HG03565 (cell line): Measurements from ENCODE around the gene MIAT.
"Not testable (repeated sequence)": the region's sequence is repeated elsewhere in the genome, so short reads cannot be mapped to it uniquely, and the experiment has no call there.

ENCODE experiments used
- ATAC-seq: cut with Tn5 transposase; IDR thresholded peaks from one replicate; pipeline ENCODE4 v1.9.1; 2021; ENCODE audit warnings: mild to moderate bottlenecking, moderate library complexity; ENCODE audit not compliant: unreplicated experiment

Gene MIAT

DNA sequence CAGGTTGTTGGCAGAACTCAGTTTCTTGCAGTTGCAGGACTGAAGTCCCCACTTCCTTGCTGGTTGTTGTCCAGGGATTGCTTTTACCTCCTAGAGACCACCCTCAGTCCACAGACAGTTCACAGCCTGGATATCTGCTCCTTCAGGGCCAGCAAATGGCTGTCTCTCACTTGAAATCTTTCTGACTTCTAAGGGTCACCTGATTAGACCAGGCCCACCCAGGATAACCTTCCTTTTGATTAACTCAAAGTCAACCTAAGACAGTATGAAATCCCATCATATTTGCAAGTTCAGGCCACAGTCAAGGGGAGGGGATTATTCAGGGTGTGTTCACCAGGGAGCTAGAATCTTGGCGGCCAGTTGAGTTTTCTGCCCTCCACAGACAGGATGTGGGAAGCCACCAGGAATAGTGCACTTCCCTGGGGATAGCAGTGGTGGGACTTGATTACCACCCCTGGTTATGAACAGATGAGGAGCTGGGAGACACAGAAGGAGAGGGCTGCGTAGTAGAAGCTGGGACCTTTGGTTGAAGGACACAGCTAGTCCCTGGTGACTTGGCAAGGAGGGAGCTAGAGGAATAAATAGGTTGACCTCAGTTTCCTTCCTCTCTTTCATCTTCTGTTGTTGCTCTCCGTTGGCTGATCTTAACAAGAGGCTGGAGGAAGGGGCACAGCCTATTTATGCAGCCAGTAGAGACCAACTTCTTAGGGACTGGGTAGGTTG lies 33.4 kb downstream of the MIAT start:
- no peak for ATAC-seq

- no peak for ATAC-seq
Observed at GRCh38 chr22:26691377-26691716, 34.0 kb downstream of the MIAT start.

- no peak for ATAC-seq
Observed at GRCh38 chr22:26692215-26692614, 34.8 kb downstream of the MIAT start.

- ATAC-seq, result no peak
Observed at GRCh38 chr22:26697151-26697550, 39.8 kb downstream of the MIAT start.

- ATAC-seq, result no peak
Observed at GRCh38 chr22:26700462-26700861, 43.1 kb downstream of the MIAT start.

- ATAC-seq, result no peak
Observed at GRCh38 chr22:26700886-26701285, 43.5 kb downstream of the MIAT start.

DNA sequence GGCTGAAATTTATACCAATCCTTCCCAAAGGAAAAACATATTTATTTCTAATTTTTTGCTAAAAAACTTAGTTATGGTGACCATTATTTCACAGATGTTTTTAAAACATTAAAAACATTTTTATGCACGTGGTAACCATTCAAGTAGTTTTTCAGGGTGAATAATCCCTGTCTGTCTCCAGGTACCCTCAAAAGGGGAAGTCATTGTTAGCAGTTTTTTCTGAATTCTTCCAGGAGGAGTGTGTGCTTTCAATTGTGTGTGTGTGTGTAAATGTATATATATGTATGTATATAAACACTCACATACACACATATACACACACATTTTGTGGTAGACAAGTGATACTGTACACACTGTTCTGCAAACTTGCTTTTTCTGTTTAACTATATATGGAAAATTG lies 43.9 kb downstream of the MIAT start:
- no peak for ATAC-seq

DNA sequence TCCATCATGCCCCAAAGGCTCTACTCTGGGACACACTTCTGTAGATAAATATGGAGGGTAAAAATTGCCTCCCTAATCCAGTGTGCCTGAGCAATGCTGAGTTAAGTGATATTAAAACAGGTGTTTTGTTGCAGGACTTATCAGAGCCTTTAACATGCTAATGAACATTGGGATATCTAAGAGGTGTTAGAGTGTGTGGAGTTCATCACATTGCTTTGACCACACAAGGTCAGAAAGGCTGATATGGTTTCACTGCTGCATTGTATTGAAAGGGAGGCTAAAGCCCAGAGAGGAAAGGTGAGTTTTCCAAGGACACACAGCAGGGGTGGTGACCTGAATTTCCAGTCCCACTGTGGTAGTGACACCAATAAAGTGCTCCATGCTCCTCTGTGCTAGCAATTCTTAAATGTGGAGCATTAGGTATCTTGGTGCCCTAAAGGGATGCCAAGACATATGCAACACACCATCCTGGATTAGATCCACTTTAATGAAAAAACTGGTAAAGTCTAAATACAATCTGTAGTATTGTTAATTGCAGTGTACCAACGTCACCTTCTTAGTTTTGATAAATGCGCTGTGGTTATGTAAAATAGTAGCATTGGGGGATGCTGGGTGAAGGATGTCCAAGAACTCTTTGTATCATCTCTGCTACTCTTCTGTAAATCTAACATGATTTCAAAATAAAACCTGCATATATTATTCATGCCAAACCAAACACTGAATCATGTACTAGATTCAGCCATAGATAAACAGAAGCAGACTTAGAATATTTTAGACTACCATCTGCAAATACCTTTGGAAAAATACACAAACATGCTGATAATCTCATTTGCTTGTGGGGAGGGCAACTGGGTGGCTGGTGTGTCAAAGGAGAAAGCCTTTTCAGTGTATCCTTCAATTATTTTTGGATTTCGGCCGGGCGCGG lies 45.8 kb downstream of the MIAT start:
- no peak for ATAC-seq

DNA sequence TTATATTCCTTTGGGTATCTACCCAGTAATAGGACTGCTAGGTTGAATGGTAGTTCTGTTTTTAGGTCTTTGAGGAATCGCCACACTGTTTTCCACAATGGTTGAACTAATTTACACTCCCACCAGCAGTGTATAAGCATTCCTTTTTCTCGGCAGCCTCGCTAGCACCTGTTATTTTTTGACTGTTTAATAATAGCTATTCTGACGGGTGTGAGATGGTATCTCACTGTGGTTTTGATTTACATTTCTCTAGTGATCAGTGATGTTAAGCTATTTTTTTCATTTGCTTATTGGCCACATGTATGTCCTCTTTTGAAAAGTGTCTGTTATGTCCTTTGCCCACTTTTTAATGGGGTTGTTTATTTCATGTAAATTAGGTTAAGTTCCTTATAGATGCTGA lies 48.0 kb downstream of the MIAT start:
- ATAC-seq, result not testable (repeated sequence)

GRCh38 chr22:26707090-26707489 lies 49.7 kb downstream of the MIAT start:
- ATAC-seq, result no peak

DNA sequence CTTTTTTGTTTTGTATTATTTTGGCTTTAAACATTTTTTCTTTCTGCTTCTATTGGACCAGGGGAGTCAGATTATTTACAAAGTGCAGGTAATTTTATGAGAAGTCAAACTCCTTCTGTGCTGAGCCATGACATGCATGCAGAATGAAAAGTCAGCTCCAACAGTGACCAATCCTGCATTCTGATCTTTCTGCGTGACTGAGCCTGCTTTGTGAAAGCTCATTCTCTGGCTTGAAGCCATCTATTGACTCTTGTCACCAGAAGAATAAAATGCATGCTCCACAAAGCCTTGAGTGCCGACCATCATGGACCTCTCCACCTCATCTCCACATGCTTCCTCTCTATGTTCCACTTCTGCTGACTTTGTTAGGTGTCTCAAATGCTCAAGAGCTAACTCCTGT lies 50.2 kb downstream of the MIAT start:
- no peak for ATAC-seq

- ATAC-seq, result no peak
Observed at GRCh38 chr22:26708256-26709009, 51.0 kb downstream of the MIAT start.

GRCh38 chr22:26709617-26710390 lies 52.4 kb downstream of the MIAT start:
- ATAC-seq, result no peak

GRCh38 chr22:26711205-26711963 lies 54.0 kb downstream of the MIAT start:
- no peak for ATAC-seq

DNA sequence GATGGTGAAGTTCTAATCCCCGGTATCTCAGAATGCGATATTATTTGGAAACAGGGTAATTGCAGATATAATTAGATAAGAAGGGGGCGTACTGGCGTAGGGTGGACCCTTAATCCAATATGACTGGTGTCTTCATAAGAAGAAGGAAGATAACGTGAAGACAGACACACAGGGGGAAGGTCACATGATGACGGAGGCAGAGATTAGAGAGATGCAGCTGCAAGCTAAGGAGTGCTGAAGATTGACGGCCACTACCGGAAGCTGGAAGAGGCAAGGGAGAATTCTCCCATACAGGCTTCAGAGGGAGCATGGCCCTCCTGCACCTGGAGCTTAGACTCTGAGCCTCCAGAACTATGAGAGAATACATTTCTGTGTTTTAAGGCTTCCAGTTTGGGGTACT lies 54.8 kb downstream of the MIAT start:
- no peak for ATAC-seq

DNA sequence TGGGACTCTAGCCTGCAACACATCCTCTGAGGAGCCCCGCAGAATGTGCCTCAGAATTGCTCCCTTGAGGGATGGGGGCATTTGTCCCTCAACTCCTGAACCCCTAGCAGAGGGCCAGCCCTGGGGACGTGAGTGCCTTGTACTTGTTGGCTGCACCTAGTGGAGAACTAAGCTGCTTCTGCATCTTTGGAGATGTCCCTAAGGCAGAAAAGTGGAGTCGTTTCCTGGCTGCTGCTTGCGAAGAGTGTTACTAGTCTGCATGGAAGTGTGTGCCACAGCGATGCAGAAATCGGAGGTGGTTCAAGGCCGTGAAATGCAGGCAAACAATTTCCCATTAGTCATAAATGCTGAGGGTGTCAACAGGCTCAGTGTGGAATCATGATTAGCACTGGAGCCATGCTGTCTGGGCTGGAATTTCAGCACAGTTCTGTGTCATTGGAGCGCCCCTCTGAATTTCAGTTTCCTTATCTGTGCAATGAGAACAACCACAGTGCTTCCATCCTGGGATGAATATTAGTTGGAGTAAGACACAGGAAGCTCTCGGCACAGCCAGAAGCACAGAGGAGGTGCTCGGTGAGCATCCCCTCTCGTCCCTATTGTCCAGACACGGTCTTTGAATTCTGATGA lies 56.5 kb downstream of the MIAT start:
- ATAC-seq, result no peak

DNA sequence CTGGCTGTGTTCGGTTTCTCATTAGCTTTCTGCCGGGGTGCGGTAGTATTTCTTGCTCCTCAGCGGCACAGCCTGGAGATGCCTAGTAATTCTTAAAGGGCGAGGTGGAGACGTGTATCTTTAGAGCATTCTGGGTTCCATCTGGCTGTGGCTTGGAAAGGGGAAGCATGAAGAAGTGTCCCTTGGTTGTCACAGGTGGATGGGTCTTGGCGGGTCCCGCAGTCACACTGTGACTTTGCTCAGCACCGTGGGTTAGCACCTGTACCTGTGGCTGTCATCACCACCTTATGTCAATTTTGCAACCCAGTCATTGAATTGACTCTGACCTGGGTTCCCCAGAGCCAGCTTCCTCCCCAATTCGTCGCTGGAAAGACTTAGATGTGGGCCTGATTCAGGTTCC lies 57.6 kb downstream of the MIAT start:
- no peak for ATAC-seq

GRCh38 chr22:26715392-26715936 lies 58.1 kb downstream of the MIAT start:
- ATAC-seq, result no peak

- no peak for ATAC-seq
Observed at GRCh38 chr22:26718488-26718887, 61.1 kb downstream of the MIAT start.
